Cardiac fibroblast (primary cell): ENCODE measurements around the gene SLC25A13.

Source experiments
- DNase-seq, 2 donors: peaks; one replicate each; pipeline versions ENCODE4 v3.0.0 to v3.0.0-alpha.2; 2010; ENCODE audit warnings: low read depth in 2 of 2
- H3K4me3 ChIP-seq, 2 donors: replicated peaks in 1 of 2; 1 replicate in 1 of 2; 2 replicates in 1 of 2; pipeline ENCODE4 v1.5.1; 2011; ENCODE audit warnings: low read depth in 2 of 2, low read length in 2 of 2, mild to moderate bottlenecking in 2 of 2, moderate library complexity in 1 of 2
- CTCF ChIP-seq: IDR thresholded peaks from one replicate; pipeline ENCODE4 v1.5.1; 2011; ENCODE audit warnings: low read depth, mild to moderate bottlenecking, low read length, inconsistent platforms

The SLC25A13 gene

GRCh38 chr7:96284835-96285234 lies 37.1 kb downstream of the SLC25A13 start:
- H3K4me3 ChIP-seq: no peak overlapping the region
- DNase-seq: peak in 1 of 2 donors; percentile 8
- TF ChIP-seq CTCF: no peak

GRCh38 chr7:96284240-96284639 lies 37.7 kb downstream of the SLC25A13 start:
- no peak for DNase-seq
- TF ChIP-seq CTCF: no peak

DNA sequence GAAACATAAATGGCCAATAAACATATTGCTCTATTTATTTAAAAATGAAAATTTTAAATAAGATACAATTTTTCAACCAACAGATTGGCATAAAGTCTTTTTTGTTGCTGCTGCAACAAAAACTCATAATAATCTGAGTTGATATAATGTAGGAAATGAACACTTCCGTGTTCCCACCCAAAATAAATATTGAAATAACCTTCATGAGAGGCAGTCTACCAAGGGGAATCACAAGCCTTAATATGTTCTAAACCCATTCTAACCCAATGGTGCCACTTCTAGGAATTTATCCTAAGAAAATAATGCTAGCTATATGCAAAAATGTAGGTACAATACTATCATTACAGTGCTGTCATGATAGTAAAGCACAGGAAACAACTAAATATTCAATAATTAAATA lies 39.1 kb downstream of the SLC25A13 start:
- no peak for TF ChIP-seq CTCF
- no peak overlapping the region for H3K4me3 ChIP-seq
- DNase-seq: no peak

More at GRCh38 chr7:96284240-96284639, 37.7 kb downstream of the SLC25A13 start:
- H3K4me3 ChIP-seq: no peak overlapping the region

DNA sequence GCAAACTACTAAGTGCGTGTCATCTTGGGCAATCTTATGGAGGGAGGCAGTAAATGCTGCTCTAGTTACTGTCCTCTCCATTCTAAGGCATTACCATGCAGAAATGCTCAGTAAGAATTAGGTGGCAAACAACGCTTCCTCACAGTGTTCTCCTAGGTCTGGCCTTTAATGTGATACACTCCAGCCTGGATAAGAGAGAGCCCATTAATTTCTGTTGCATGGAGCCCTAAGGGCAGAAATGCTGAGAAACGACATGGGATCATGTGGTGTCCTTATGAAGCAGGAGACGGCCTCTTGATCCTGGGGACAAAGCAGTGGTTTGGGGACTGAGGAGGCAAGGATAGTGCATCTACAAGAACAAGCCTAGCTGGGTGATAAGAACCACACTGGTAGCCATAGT lies 44.0 kb downstream of the SLC25A13 start:
- DNase-seq: no peak
- no peak overlapping the region for H3K4me3 ChIP-seq
- no peak for TF ChIP-seq CTCF

DNA sequence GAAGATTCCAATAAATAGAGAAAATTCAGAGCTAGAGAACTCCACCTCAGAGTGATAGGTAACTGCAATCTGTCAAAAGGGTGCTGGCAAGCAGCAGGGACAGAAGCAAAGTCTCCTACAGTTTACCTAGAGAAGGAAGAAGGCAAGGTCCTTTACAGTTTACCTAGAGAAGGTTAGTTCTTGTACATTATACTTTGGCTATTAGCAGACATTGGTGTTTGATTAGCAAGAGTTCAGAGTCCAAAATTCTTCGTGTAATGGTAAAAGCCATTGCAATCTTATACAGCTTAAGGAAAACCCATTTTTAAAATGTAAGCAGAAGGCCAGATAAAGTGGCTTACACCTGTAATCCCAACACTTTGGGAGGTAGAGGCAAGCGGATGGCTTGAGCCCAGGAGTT lies 45.9 kb downstream of the SLC25A13 start:
- DNase-seq: no peak
- no peak overlapping the region for H3K4me3 ChIP-seq
- TF ChIP-seq CTCF: no peak

GRCh38 chr7:96273716-96274115 lies 48.2 kb downstream of the SLC25A13 start:
- DNase-seq: peak in 1 of 2 donors; percentile 31

More at GRCh38 chr7:96273716-96274115, 48.2 kb downstream of the SLC25A13 start:
- no peak for TF ChIP-seq CTCF
- H3K4me3 ChIP-seq: no peak overlapping the region
